Measurements from ENCODE around the gene ITIH5.

ITIH5 gene

GRCh38 chr10:7518693-7519092 lies 148.1 kb downstream of the ITIH5 start:
- no peak for DNase-seq (ENCODE audit: low read depth)

DNA sequence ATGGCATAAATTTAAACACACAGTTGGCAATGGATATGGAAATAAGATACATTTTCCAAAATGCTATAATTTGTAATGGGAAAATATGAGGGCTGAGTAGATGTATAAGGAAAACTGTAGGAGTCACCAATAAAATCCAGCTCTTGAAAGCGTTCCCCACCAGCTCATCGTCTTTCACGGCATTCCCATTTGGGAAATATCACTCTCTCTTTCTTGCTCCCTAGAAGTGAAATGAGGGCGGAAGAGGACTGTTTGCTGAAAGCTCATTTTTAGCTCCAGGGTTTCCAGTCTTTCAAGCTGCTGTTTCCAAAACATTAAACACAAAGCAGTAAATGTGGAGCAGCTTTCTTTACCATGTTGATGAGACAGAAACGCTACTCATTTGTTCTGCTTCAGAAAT lies 151.3 kb downstream of the ITIH5 start:
- no peak for DNase-seq (ENCODE audit: low read depth)

- DNase-seq (ENCODE audit: low read depth), result no peak
These were observed 152.8 kb downstream of the ITIH5 start for GRCh38 chr10:7513936-7514335.

GRCh38 chr10:7513455-7513854 lies 153.3 kb downstream of the ITIH5 start:
- DNase-seq (ENCODE audit: low read depth), result no peak

DNA sequence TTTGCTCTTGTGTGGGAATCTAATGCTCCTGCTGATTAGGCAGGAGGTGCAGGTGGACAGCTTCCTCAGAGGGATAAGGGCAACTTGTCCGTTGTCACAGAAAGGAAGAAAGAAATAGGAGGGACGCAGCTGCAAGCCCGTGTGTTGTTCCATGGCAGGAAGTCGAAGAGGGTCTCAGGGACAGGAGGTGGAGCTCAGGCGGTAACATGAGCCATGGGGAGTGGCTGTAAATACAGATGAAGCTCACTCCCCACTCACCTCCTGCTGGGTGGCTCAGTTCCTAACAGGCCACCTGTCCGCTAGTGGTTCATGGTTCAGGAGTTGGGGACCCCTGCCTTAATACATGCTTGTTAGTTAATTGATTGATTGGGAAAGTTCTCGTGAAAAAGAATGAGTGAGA lies 154.3 kb downstream of the ITIH5 start:
- no peak for DNase-seq (ENCODE audit: low read depth)

- DNase-seq (ENCODE audit: low read depth), result no peak
These were observed 155.2 kb downstream of the ITIH5 start for GRCh38 chr10:7511612-7512011.
